OCI-LY7 (cell line): ENCODE measurements around the gene SIM1. TPM values are rescaled to one million over a fixed set of nuclear protein-coding genes. Genes with fewer than 3 reads are reported as not detected.
A peak's percentile ranks its signal among the peaks of the same experiment; 100 is the strongest.

Source experiments
- BruUV-seq: library from RNA; stranded (reverse); fragments of 400-500 nt; replicated peaks from 2 replicates; lab custom pipeline; 2021; lab: Mats Ljungman, UMichigan
- CTCF ChIA-PET: fragments of 300-600 bp; sonication (Branson Sonifier 250); formaldehyde crosslinking; loops from one replicate; lab custom pipeline; 2022; ENCODE audit warnings: antibody characterized with exemption; ENCODE audit not compliant: unreplicated experiment; lab: Charles Lee
- POLR2A ChIA-PET: fragments of 300-600 bp; sonication (Branson Sonifier 250); formaldehyde crosslinking; loops from one replicate; lab custom pipeline; 2022; ENCODE audit warnings: antibody characterized with exemption; lab: Charles Lee
- DNase-seq: peaks from one replicate; pipeline ENCODE4 v3.0.0-alpha.2; 2015; ENCODE audit warnings: low spot score
- H2AFZ ChIP-seq: fragments of 200-600 bp; sonication (generic), shearing (Covaris generic); 2 replicates; pipeline ENCODE4 v1.6.1; 2014; ENCODE audit warnings: mild to moderate bottlenecking, antibody characterized with exemption, low read length, moderate library complexity
- H3K27ac ChIP-seq: fragments of 200-600 bp; sonication (generic); 2 replicates; pipeline ENCODE4 v1.5.1; 2014; ENCODE audit warnings: mixed run types, low read depth, mild to moderate bottlenecking, moderate library complexity, low read length, inconsistent platforms; ENCODE audit not compliant: poor library complexity, severe bottlenecking
- H3K36me3 ChIP-seq: fragments of 200-600 bp; sonication (generic); 2 replicates; pipeline ENCODE4 v1.6.1; 2014; ENCODE audit warnings: mild to moderate bottlenecking, antibody characterized with exemption, low read length, moderate library complexity, mixed read lengths; ENCODE audit not compliant: insufficient read depth
- H3K4me1 ChIP-seq: fragments of 200-600 bp; sonication (generic); 2 replicates; pipeline ENCODE4 v1.5.1; 2014; ENCODE audit warnings: mild to moderate bottlenecking, low read length; ENCODE audit not compliant: insufficient read depth, poor library complexity, severe bottlenecking
- H3K4me2 ChIP-seq: fragments of 200-600 bp; sonication (generic); 2 replicates; pipeline ENCODE4 v1.6.1; 2014; ENCODE audit warnings: mild to moderate bottlenecking, low read length
- H3K4me3 ChIP-seq: fragments of 200-600 bp; sonication (generic); 2 replicates; pipeline ENCODE4 v1.5.1; 2014; ENCODE audit warnings: mild to moderate bottlenecking, low read depth, low read length; ENCODE audit not compliant: poor library complexity, severe bottlenecking
- H3K79me2 ChIP-seq: fragments of 200-600 bp; sonication (generic); 2 replicates; pipeline ENCODE4 v1.6.1; 2016; ENCODE audit warnings: low read depth, mild to moderate bottlenecking, low read length, moderate library complexity, mixed read lengths; ENCODE audit not compliant: insufficient read depth
- H3K9me2 ChIP-seq: fragments of 200-600 bp; sonication (generic); 2 replicates; pipeline ENCODE4 v1.6.1; 2016; ENCODE audit warnings: mild to moderate bottlenecking, low read length, mixed read lengths; ENCODE audit not compliant: insufficient read depth
- H3K9me3 ChIP-seq: fragments of 200-600 bp; sonication (generic); 2 replicates; pipeline ENCODE4 v1.6.1; 2014; ENCODE audit warnings: mild to moderate bottlenecking, mixed run types, low read length, mixed read lengths
- H4K20me1 ChIP-seq: fragments of 200-600 bp; sonication (generic); 2 replicates; pipeline ENCODE4 v1.6.1; 2014; ENCODE audit warnings: mild to moderate bottlenecking, antibody characterized with exemption, low read length, moderate library complexity, mixed read lengths; ENCODE audit not compliant: insufficient read depth
- CTCF ChIP-seq: fragments of 200-600 bp; sonication (generic); conservative IDR thresholded peaks from 2 replicates; pipeline ENCODE4 v1.5.1; 2014; ENCODE audit warnings: mild to moderate bottlenecking, antibody characterized with exemption, low read length, moderate library complexity, mixed read lengths
- EZH2phosphoT487 ChIP-seq: fragments of 200-600 bp; sonication (generic); IDR thresholded peaks from 2 replicates; pipeline ENCODE4 v1.6.1; 2018; ENCODE audit warnings: low read depth, borderline replicate concordance, mild to moderate bottlenecking, mixed run types, antibody characterized with exemption, low read length, moderate library complexity, mixed read lengths
- intact Hi-C: fragments of 100-400 bp; cut with micrococcal nuclease; formaldehyde crosslinking; loops from one replicate; pipeline ENCODE4 v1.10.0; 2022; ENCODE audit not compliant: unreplicated experiment
- total RNA-seq, 2 experiments: library from RNA; depleted of rRNA in 1 of 2; stranded (reverse); fragments of >200 nt in 1 of 2; shearing (Covaris generic) in 1 of 2; gene quantifications; 2 replicates each; pipeline ENCODE4 v1.2.3, GENCODE V29; 2014 to 2022

SIM1 gene
- total RNA-seq, 2 experiments from 2014 or later, result not detected

GRCh38 chr6:100503043-100503705, 38.5 kb upstream of the SIM1 start:
- Histone ChIP-seq H3K4me1 (no peaks in the 10 kb centered on the region), H3K9me2 (no peaks in the 10 kb centered on the region), H3K4me2 (no peak overlapping the region), H3K79me2 (no peaks in the 10 kb centered on the region), H3K36me3 (no peaks in the 10 kb centered on the region), H3K9me3 (no peaks in the 10 kb centered on the region), H2AFZ (no peak overlapping the region), H4K20me1 (no peaks in the 10 kb centered on the region), H3K4me3 (no peak overlapping the region), H3K27ac (no peak overlapping the region)
- POLR2A ChIA-PET, result interaction anchor here (0.5 to 0.7 kb wide), 4 partner anchors 19 to 1335 kb away, joined by 3 to 4 read pairs (median 4); no protein-coding TSS in a partner anchor
- CTCF ChIA-PET, result no interaction called here
- intact Hi-C loops, result no loop called here
- no peak for DNase-seq
- TF ChIP-seq CTCF (no peak), EZH2phosphoT487 (no peak)
- no TSS peak for BruUV-seq

- ChIA-PET POLR2A (interaction anchor here (0.5 to 1.2 kb wide), 3 partner anchors 13 to 148 kb away, joined by 3 to 4 read pairs (median 4); no protein-coding TSS in a partner anchor), CTCF (no interaction called here)
- Histone ChIP-seq H4K20me1 (no peaks in the 10 kb centered on the region), H3K4me3 (no peak overlapping the region), H3K4me2 (peak overlapping the region; percentile 59; the same call in 1 of the 2 replicates), H2AFZ (no peak overlapping the region), H3K79me2 (no peaks in the 10 kb centered on the region), H3K9me3 (no peaks in the 10 kb centered on the region), H3K4me1 (no peaks in the 10 kb centered on the region), H3K36me3 (no peaks in the 10 kb centered on the region), H3K27ac (no peak overlapping the region), H3K9me2 (no peaks in the 10 kb centered on the region)
- BruUV-seq, result no TSS peak
- TF ChIP-seq CTCF (no peak), EZH2phosphoT487 (no peak)
- intact Hi-C loops, result no loop called here
- no peak for DNase-seq
Measured at GRCh38 chr6:100493206-100493888, 28.6 kb upstream of the SIM1 start.
